ENCODE results near the gene CTIF.

Gene CTIF

GRCh38 chr18:48898521-48898920, 359.7 kb downstream of the CTIF start:
- Mint-ChIP-seq H3K4me1 (ENCODE audit: low read depth) (peaks cover 28% of the 10 kb centered on the region), H3K27me3 (no peaks in the 10 kb centered on the region), H3K9me3 (peaks cover 7% of the 10 kb centered on the region), H3K27ac (no peak overlapping the region), H3K4me3 (no peak overlapping the region), H3K36me3 (ENCODE audit: low read depth) (peaks cover 4% of the 10 kb centered on the region)

- Mint-ChIP-seq H3K4me1 (ENCODE audit: low read depth) (peaks cover 28% of the 10 kb centered on the region), H3K4me3 (peak overlapping the region; percentile 17), H3K9me3 (peaks cover 14% of the 10 kb centered on the region), H3K27ac (no peak overlapping the region), H3K27me3 (no peaks in the 10 kb centered on the region), H3K36me3 (ENCODE audit: low read depth) (peaks cover 10% of the 10 kb centered on the region)
These were observed 360.8 kb downstream of the CTIF start for GRCh38 chr18:48899558-48900174.

DNA sequence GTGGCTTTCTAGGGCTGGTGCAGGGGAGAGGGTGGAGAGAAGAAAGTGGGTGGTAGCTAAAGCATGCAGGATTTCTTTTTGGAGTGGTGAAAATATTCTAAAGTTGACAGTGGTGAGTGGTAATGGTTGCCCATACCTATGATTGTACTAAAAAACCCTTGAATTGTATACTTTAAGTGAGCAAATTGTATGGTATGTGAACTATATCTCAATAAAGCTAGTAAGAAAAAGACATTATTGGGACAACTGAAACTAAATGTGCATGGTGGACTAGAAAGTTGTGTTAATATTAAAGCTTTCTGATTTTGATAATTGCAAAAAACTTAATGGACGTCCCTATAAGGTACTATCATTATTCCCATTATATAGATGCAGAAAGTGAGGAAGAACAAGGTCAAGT, 361.6 kb downstream of the CTIF start:
- Mint-ChIP-seq H3K4me1 (ENCODE audit: low read depth) (peaks cover 28% of the 10 kb centered on the region), H3K36me3 (ENCODE audit: low read depth) (peaks cover 10% of the 10 kb centered on the region), H3K9me3 (peaks cover 22% of the 10 kb centered on the region), H3K4me3 (no peak overlapping the region), H3K27me3 (no peaks in the 10 kb centered on the region), H3K27ac (no peak overlapping the region)

DNA sequence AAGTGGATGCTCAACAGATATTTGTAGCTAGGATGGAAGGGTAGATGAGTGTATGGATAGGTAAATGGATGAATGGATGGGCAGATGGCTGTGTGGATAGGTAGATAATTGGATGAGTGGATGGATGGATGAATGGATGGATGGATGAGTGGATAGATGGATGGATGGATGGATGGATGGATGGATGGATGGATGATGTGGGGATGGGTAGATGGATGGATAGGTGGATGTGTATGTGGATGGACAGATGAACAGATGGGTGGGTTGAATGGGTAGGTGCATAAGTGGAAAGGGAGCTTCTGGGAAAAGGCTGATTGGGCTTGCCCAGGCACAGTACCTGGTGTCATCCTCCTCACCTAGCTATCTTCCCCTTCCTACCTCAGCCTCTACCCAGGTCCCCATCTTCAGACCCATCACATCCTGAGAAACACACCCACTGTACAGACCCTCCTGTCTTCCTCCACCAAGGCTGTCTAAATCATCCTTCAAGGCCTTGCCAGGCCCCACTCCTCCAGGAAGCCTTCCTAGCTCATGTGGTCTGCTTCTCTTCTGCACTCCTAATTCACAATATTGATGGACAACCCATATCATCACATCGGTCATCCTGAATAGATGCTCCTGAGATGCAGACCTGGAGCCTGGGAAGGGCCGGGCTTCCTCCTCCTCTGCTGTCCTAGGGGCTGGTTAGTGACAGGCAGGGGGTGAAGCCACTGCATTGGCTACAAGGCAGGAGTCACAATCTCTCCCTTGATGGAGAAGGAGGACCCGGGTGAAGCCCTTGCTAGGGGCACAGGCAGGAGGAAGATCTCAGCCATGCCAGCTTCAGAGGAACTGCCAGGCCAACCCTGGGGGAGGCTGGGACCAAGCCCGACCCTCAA, 362.6 kb downstream of the CTIF start:
- peaks cover 23% of the 10 kb centered on the region for H3K9me3 Mint-ChIP-seq
- H3K4me1 Mint-ChIP-seq (ENCODE audit: low read depth): peaks cover 21% of the 10 kb centered on the region
- peaks cover 10% of the 10 kb centered on the region for H3K36me3 Mint-ChIP-seq (ENCODE audit: low read depth)
- no peak overlapping the region for H3K4me3 Mint-ChIP-seq
- no peaks in the 10 kb centered on the region for H3K27me3 Mint-ChIP-seq
- no peak overlapping the region for H3K27ac Mint-ChIP-seq

- Mint-ChIP-seq H3K9me3 (peaks cover 23% of the 10 kb centered on the region), H3K36me3 (ENCODE audit: low read depth) (peaks cover 10% of the 10 kb centered on the region), H3K4me1 (ENCODE audit: low read depth) (peaks cover 13% of the 10 kb centered on the region), H3K4me3 (no peak overlapping the region), H3K27ac (no peak overlapping the region), H3K27me3 (no peaks in the 10 kb centered on the region)
These were observed 363.4 kb downstream of the CTIF start for GRCh38 chr18:48902023-48902855.

GRCh38 chr18:48902856-48903601, 364.2 kb downstream of the CTIF start:
- peaks cover 12% of the 10 kb centered on the region for H3K4me1 Mint-ChIP-seq (ENCODE audit: low read depth)
- H3K4me3 Mint-ChIP-seq: no peak overlapping the region
- H3K36me3 Mint-ChIP-seq (ENCODE audit: low read depth): peaks cover 10% of the 10 kb centered on the region
- H3K27ac Mint-ChIP-seq: no peak overlapping the region
- H3K9me3 Mint-ChIP-seq: peaks cover 23% of the 10 kb centered on the region
- H3K27me3 Mint-ChIP-seq: no peaks in the 10 kb centered on the region

- Mint-ChIP-seq H3K9me3 (peaks cover 23% of the 10 kb centered on the region), H3K36me3 (ENCODE audit: low read depth) (peaks cover 10% of the 10 kb centered on the region), H3K27ac (no peak overlapping the region)
These were observed 365.3 kb downstream of the CTIF start for GRCh38 chr18:48904091-48904490.

GRCh38 chr18:48904847-48905394, 366.1 kb downstream of the CTIF start:
- Mint-ChIP-seq H3K27me3 (no peaks in the 10 kb centered on the region), H3K9me3 (peaks cover 16% of the 10 kb centered on the region), H3K36me3 (ENCODE audit: low read depth) (peaks cover 6% of the 10 kb centered on the region), H3K4me1 (ENCODE audit: low read depth) (peaks cover 18% of the 10 kb centered on the region), H3K27ac (no peak overlapping the region), H3K4me3 (no peak overlapping the region)

More at GRCh38 chr18:48904091-48904490, 365.3 kb downstream of the CTIF start:
- Mint-ChIP-seq H3K4me3 (no peak overlapping the region), H3K4me1 (ENCODE audit: low read depth) (peaks cover 18% of the 10 kb centered on the region), H3K27me3 (no peaks in the 10 kb centered on the region)

DNA sequence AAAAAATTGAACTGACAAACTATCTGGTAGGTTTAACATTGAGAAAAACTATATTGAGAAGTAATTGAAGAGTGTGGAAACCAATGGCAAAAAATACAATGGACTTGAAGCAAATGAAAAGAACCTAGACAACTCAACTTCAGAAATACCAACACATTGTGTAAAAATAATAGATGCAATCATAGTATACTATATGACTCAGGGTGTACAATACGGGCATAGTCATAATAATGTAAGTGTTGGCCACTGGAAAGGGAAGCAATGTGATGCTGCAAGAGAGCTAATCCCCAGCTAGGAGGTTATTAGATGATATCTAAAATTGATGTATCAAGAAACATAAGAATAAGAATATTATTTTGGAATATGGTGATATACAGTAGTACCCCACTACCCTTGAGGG, 366.7 kb downstream of the CTIF start:
- Mint-ChIP-seq H3K36me3 (ENCODE audit: low read depth) (peaks cover 6% of the 10 kb centered on the region), H3K27me3 (no peaks in the 10 kb centered on the region), H3K4me1 (ENCODE audit: low read depth) (peaks cover 18% of the 10 kb centered on the region), H3K27ac (no peak overlapping the region), H3K9me3 (peaks cover 15% of the 10 kb centered on the region), H3K4me3 (no peak overlapping the region)

DNA sequence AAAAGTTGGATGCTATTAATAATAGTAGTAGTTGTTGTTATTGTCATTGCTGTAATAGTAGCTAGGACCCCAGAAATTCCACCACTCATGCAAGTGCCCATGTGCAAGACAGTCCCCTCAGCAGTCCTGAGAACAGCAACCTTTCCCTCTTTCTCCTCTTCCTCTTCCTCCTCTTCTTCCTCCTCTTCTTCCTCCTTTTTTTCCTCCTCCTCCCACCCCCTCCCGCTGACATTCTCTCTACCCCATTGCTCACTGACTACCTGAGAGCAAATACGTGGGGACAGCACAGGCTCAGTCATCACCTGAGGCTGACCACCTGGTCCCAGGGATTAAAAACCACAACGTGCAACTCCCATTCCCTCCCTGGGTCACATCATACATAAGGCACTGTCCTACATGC, 370.1 kb downstream of the CTIF start:
- H3K36me3 Mint-ChIP-seq (ENCODE audit: low read depth): peaks cover 6% of the 10 kb centered on the region
- no peak overlapping the region for H3K27ac Mint-ChIP-seq
- H3K9me3 Mint-ChIP-seq: peaks cover 15% of the 10 kb centered on the region
- no peak overlapping the region for H3K4me3 Mint-ChIP-seq
- no peaks in the 10 kb centered on the region for H3K27me3 Mint-ChIP-seq
- peaks cover 20% of the 10 kb centered on the region for H3K4me1 Mint-ChIP-seq (ENCODE audit: low read depth)

- Mint-ChIP-seq H3K9me3 (peaks cover 8% of the 10 kb centered on the region), H3K27me3 (no peaks in the 10 kb centered on the region), H3K4me1 (ENCODE audit: low read depth) (peaks cover 20% of the 10 kb centered on the region), H3K4me3 (no peak overlapping the region), H3K36me3 (ENCODE audit: low read depth) (no peaks in the 10 kb centered on the region), H3K27ac (no peak overlapping the region)
These were observed 370.9 kb downstream of the CTIF start for GRCh38 chr18:48909721-48910120.

- Mint-ChIP-seq H3K9me3 (no peaks in the 10 kb centered on the region), H3K4me3 (no peak overlapping the region), H3K4me1 (ENCODE audit: low read depth) (peaks cover 20% of the 10 kb centered on the region), H3K27ac (no peak overlapping the region), H3K36me3 (ENCODE audit: low read depth) (no peaks in the 10 kb centered on the region), H3K27me3 (no peaks in the 10 kb centered on the region)
These were observed 372.2 kb downstream of the CTIF start for GRCh38 chr18:48910972-48911545.

All from stimulated activated naive CD8-positive, alpha-beta T cell treated with anti-CD3 and anti-CD28 coated beads, Interleukin-15, Interleukin-2, amounts not matched to agents 100 ng/mL and 50 ng/mL, for 24 hours (primary cell).